ENCODE measurements around the gene PRKAG2.

Gene PRKAG2

GRCh38 chr7:151721236-151721635 is 155.7 kb downstream of the PRKAG2 start:
- no peak for DNase-seq

- no peak for DNase-seq
These were observed 156.6 kb downstream of the PRKAG2 start for GRCh38 chr7:151720280-151720679.

GRCh38 chr7:151719897-151720242 is 157.0 kb downstream of the PRKAG2 start:
- no peak for DNase-seq

- no peak for DNase-seq
These were observed 157.7 kb downstream of the PRKAG2 start for GRCh38 chr7:151719031-151719896.

- no peak for DNase-seq
These were observed 159.0 kb downstream of the PRKAG2 start for GRCh38 chr7:151717918-151718317.

GRCh38 chr7:151717415-151717814 is 159.5 kb downstream of the PRKAG2 start:
- no peak for DNase-seq

- no peak for DNase-seq
These were observed 160.6 kb downstream of the PRKAG2 start for GRCh38 chr7:151716323-151716722.

- DNase-seq: no peak
These were observed 161.1 kb downstream of the PRKAG2 start for GRCh38 chr7:151715666-151716315.

GRCh38 chr7:151714201-151714600 is 162.7 kb downstream of the PRKAG2 start:
- DNase-seq: no peak

GRCh38 chr7:151712810-151713125 is 164.1 kb downstream of the PRKAG2 start:
- no peak for DNase-seq

GRCh38 chr7:151711906-151712809 is 164.8 kb downstream of the PRKAG2 start:
- DNase-seq: no peak

- no peak for DNase-seq
These were observed 165.5 kb downstream of the PRKAG2 start for GRCh38 chr7:151711435-151711872.

- no peak for DNase-seq
These were observed 166.1 kb downstream of the PRKAG2 start for GRCh38 chr7:151710646-151711434.

GRCh38 chr7:151710121-151710640 is 166.7 kb downstream of the PRKAG2 start:
- DNase-seq: no peak

GRCh38 chr7:151709141-151710038 is 167.5 kb downstream of the PRKAG2 start:
- no peak for DNase-seq

- no peak for DNase-seq
These were observed 168.3 kb downstream of the PRKAG2 start for GRCh38 chr7:151708610-151709009.

GRCh38 chr7:151707757-151708156 is 169.2 kb downstream of the PRKAG2 start:
- DNase-seq: no peak

- DNase-seq: no peak
These were observed 169.8 kb downstream of the PRKAG2 start for GRCh38 chr7:151707105-151707469.

GRCh38 chr7:151706277-151707104 is 170.4 kb downstream of the PRKAG2 start:
- no peak for DNase-seq

- peak; percentile 44 to 49 for DNase-seq
These were observed 171.2 kb downstream of the PRKAG2 start for GRCh38 chr7:151705636-151706276.

Data from activated T-cell treated with anti-CD3 and anti-CD28 coated beads, Interleukin-2, amount 50 U/mL, for 48 hours (primary cell).